Panc1 (cell line): ENCODE data around the gene KRTAP10-4.

ENCODE experiments used
- CTCF ChIP-seq: fragments of 450-650 bp; IDR thresholded peaks from 2 replicates; pipeline ENCODE4 v1.5.1; 2017; ENCODE audit warnings: mild to moderate bottlenecking
- POLR2AphosphoS5 ChIP-seq: IDR thresholded peaks from 2 replicates; pipeline ENCODE4 v1.6.1; 2012; ENCODE audit warnings: mild to moderate bottlenecking, low read depth, low read length, moderate library complexity
- REST ChIP-seq, 2 experiments: IDR thresholded peaks; 2 replicates each; pipeline ENCODE4 v1.6.1; 2011 to 2012; ENCODE audit warnings: low read depth in 2 of 2, control low read depth in 1 of 2, low read length in 1 of 2, mild to moderate bottlenecking in 1 of 2, moderate library complexity in 1 of 2; ENCODE audit not compliant: insufficient read depth in 1 of 2

GRCh38 chr21:44593598-44594405 is 20.3 kb downstream of the KRTAP10-4 start:
- TF ChIP-seq CTCF: no peak
- TF ChIP-seq POLR2AphosphoS5: no peak
- no peak for TF ChIP-seq REST (IDR thresholded peaks at IDR 0.05; ENCODE audit: insufficient read depth in 1 of 2, low read depth in 2 of 2, low read length in 1 of 2)
